GM10248 (cell line): ENCODE measurements around the gene GPR68.

Source experiments
- CTCF ChIA-PET: fragments of 300-600 bp; sonication (Branson Sonifier 250); formaldehyde crosslinking; extraction: SDS; loops from one replicate; lab custom pipeline; 2021; ENCODE audit warnings: antibody characterized with exemption; lab: Yijun Ruan, JAX
- POLR2A ChIA-PET: fragments of 350-650 bp; sonication (Branson Sonifier 250); formaldehyde crosslinking; extraction: SDS; loops from one replicate; lab custom pipeline; 2020; ENCODE audit warnings: antibody characterized with exemption; lab: Yijun Ruan, JAX
- DNase-seq: peaks from one replicate; pipeline ENCODE4 v3.0.0; 2012; ENCODE audit errors: extremely low spot score
- CTCF ChIP-seq: IDR thresholded peaks from 2 replicates; pipeline ENCODE4 v1.5.1; 2012; ENCODE audit warnings: mild to moderate bottlenecking, low read depth; ENCODE audit errors: extremely low read depth, missing control alignments, control extremely low read depth

Gene GPR68

GRCh38 chr14:91221270-91221669, 23.2 kb downstream of the GPR68 start:
- TF ChIP-seq CTCF: no peak
- ChIA-PET POLR2A (no interaction called here), CTCF (no interaction called here)
- DNase-seq: no peak

GRCh38 chr14:91220581-91221000, 23.9 kb downstream of the GPR68 start:
- ChIA-PET POLR2A (no interaction called here), CTCF (no interaction called here)
- no peak for TF ChIP-seq CTCF
- no peak for DNase-seq

GRCh38 chr14:91219517-91220389, 24.8 kb downstream of the GPR68 start:
- no peak for TF ChIP-seq CTCF
- CTCF ChIA-PET: interaction anchor here (0.9 to 1.6 kb wide), 7 partner anchors 9 to 317 kb away, joined by 3 to 5 read pairs (median 3); no protein-coding TSS in a partner anchor
- DNase-seq: no peak
- POLR2A ChIA-PET: no interaction called here

GRCh38 chr14:91218014-91218413, 26.5 kb downstream of the GPR68 start:
- POLR2A ChIA-PET: no interaction called here
- no peak for TF ChIP-seq CTCF
- no peak for DNase-seq
- CTCF ChIA-PET: no interaction called here

- POLR2A ChIA-PET: no interaction called here
- no peak for DNase-seq
- CTCF ChIA-PET: interaction anchor here (1.1 to 1.9 kb wide), 4 partner anchors 10 to 40 kb away, joined by 3 to 5 read pairs (median 4); no protein-coding TSS in a partner anchor
- no peak for TF ChIP-seq CTCF
These were observed 27.7 kb downstream of the GPR68 start for GRCh38 chr14:91216731-91217226.

- ChIA-PET CTCF (interaction anchor here (1.1 to 1.9 kb wide), 4 partner anchors 12 to 41 kb away, joined by 3 to 5 read pairs (median 4); no protein-coding TSS in a partner anchor), POLR2A (no interaction called here)
- no peak for DNase-seq
- no peak for TF ChIP-seq CTCF
These were observed 29.1 kb downstream of the GPR68 start for GRCh38 chr14:91215381-91215780.
